Fibroblast of lung (primary cell): ENCODE data around the gene OST4. TPM values are rescaled to one million over a fixed set of nuclear protein-coding genes. Genes with fewer than 3 reads are reported as not detected.
"Not testable (repeated sequence)": the region's sequence is repeated elsewhere in the genome, so short reads cannot be mapped to it uniquely, and the experiment has no call there.

Experiments used
- DNase-seq, 2 donors: peaks; one replicate each; pipeline versions ENCODE4 v3.0.0 to v3.0.0-alpha.2; 2010; ENCODE audit warnings: low read depth in 2 of 2
- H2AFZ ChIP-seq: 2 replicates; pipeline ENCODE4 v1.5.1; 2012; ENCODE audit warnings: low read length, control low read depth, inconsistent platforms
- H3K27ac ChIP-seq: 2 replicates; pipeline ENCODE4 v1.5.1; 2011; ENCODE audit warnings: low read length, control low read depth; ENCODE audit not compliant: insufficient read depth
- H3K27me3 ChIP-seq: 2 replicates; pipeline ENCODE4 v1.5.1; 2011; ENCODE audit warnings: mild to moderate bottlenecking, low read length; ENCODE audit not compliant: control insufficient read depth, insufficient read depth
- H3K36me3 ChIP-seq: 2 replicates; pipeline ENCODE4 v1.5.1; 2011; ENCODE audit warnings: low read length; ENCODE audit not compliant: control insufficient read depth, insufficient read depth
- H3K4me1 ChIP-seq: 2 replicates; pipeline ENCODE4 v1.5.1; 2011; ENCODE audit warnings: low read length; ENCODE audit not compliant: control insufficient read depth, insufficient read depth; ENCODE audit errors: extremely low read depth
- H3K4me2 ChIP-seq: 2 replicates; pipeline ENCODE4 v1.5.1; 2011; ENCODE audit warnings: low read length, control low read depth; ENCODE audit not compliant: insufficient read depth; ENCODE audit errors: extremely low read depth
- H3K4me3 ChIP-seq, 4 experiments: fragments of 200-600 bp in 1 of 4; sonication (generic) in 1 of 4; replicated peaks in 1 of 4; 2 replicates each; pipeline ENCODE4 v1.5.1; 2011 to 2016; ENCODE audit warnings: low read length in 4 of 4, low read depth in 3 of 4, mild to moderate bottlenecking in 3 of 4, control low read depth in 2 of 4, inconsistent platforms in 1 of 4, mixed read lengths in 1 of 4; ENCODE audit not compliant: insufficient read depth in 1 of 4; ENCODE audit errors: control extremely low read depth in 1 of 4
- H3K79me2 ChIP-seq: 2 replicates; pipeline ENCODE4 v1.5.1; 2012; ENCODE audit warnings: mild to moderate bottlenecking, low read length, inconsistent platforms; ENCODE audit not compliant: control insufficient read depth, insufficient read depth
- H3K9ac ChIP-seq: 2 replicates; pipeline ENCODE4 v1.5.1; 2011; ENCODE audit warnings: mild to moderate bottlenecking, low read length, control low read depth; ENCODE audit not compliant: insufficient read depth
- H3K9me3 ChIP-seq: 2 replicates; pipeline ENCODE4 v1.5.1; 2012; ENCODE audit warnings: low read depth, low read length; ENCODE audit not compliant: control insufficient read depth, insufficient read depth
- H4K20me1 ChIP-seq: 2 replicates; pipeline ENCODE4 v1.5.1; 2011; ENCODE audit warnings: low read length; ENCODE audit not compliant: control insufficient read depth, insufficient read depth; ENCODE audit errors: extremely low read depth
- EZH2 ChIP-seq: IDR thresholded peaks from 2 replicates; pipeline ENCODE4 v1.5.1; 2012; ENCODE audit warnings: low read length, control low read depth, mild to moderate bottlenecking; ENCODE audit errors: missing control alignments
- polyA plus RNA-seq, 2 donors: library from polyadenylated mRNA; depleted of rRNA in 1 of 2; stranded (reverse) in 1 of 2; unstranded in 1 of 2; fragments of >200 nt; gene quantifications; 2 replicates each; pipeline ENCODE4 v1.2.1, GENCODE V29; 2011 to 2012; ENCODE audit warnings: missing spikeins in 1 of 2
- total RNA-seq: library from RNA; depleted of rRNA; stranded (reverse); fragments of >200 nt; gene quantifications from 2 replicates; pipeline ENCODE4 v1.2.1, GENCODE V29; 2014
- TF ChIP-seq, protein P1 (sequence below), 2 donors: IDR thresholded peaks in 1 of 2; conservative IDR thresholded peaks in 1 of 2; 1 replicate in 1 of 2; 2 replicates in 1 of 2; pipeline ENCODE4 v1.5.1; 2011 to 2012; ENCODE audit warnings: low read length in 2 of 2, control low read depth in 1 of 2, inconsistent platforms in 1 of 2, low read depth in 1 of 2, mild to moderate bottlenecking in 1 of 2

The OST4 gene
- total and polyA plus RNA-seq, 2 donors (not counting 1 experiment from before 2014, with no cell fraction given) = 479 to 1,054 TPM

DNA sequence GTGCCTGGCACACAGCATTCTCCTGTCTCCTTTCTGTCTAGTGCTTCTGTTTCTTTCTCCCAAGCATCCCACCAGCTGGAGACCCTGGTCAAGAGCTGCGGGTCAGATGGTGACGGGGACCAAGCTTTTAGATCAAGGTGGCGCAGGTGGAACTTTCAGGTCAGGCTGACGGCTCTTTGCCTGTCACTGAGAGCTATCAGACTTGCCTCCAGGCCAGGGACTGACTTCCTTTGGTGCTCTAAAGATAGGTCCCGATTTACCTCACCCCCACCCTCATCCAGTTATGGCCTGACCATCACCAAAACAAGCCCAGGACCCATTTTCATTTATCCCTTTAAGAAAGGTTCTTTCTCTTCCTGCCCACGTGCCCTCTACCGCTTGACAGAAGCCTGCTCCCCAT, 5.8 kb upstream of the OST4 start:
- H3K36me3 ChIP-seq = peaks cover 8% of the 10 kb centered on the region
- H3K4me3 ChIP-seq = no peak overlapping the region
- TF ChIP-seq, protein P1, sequence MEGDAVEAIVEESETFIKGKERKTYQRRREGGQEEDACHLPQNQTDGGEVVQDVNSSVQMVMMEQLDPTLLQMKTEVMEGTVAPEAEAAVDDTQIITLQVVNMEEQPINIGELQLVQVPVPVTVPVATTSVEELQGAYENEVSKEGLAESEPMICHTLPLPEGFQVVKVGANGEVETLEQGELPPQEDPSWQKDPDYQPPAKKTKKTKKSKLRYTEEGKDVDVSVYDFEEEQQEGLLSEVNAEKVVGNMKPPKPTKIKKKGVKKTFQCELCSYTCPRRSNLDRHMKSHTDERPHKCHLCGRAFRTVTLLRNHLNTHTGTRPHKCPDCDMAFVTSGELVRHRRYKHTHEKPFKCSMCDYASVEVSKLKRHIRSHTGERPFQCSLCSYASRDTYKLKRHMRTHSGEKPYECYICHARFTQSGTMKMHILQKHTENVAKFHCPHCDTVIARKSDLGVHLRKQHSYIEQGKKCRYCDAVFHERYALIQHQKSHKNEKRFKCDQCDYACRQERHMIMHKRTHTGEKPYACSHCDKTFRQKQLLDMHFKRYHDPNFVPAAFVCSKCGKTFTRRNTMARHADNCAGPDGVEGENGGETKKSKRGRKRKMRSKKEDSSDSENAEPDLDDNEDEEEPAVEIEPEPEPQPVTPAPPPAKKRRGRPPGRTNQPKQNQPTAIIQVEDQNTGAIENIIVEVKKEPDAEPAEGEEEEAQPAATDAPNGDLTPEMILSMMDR (conservative IDR thresholded peaks at IDR 0.05 in 1 of 2, IDR thresholded peaks at IDR 0.05 in 1 of 2; ENCODE audit: low read depth in 1 of 2, low read length in 2 of 2) = no peak
- no peak for TF ChIP-seq EZH2
- H2AFZ ChIP-seq = no peak overlapping the region
- H3K4me1 ChIP-seq = peaks cover 35% of the 10 kb centered on the region
- H3K9me3 ChIP-seq = no peaks in the 10 kb centered on the region
- no peaks in the 10 kb centered on the region for H4K20me1 ChIP-seq
- no peaks in the 10 kb centered on the region for H3K27me3 ChIP-seq
- DNase-seq = no peak
- no peak overlapping the region for H3K9ac ChIP-seq
- H3K4me2 ChIP-seq = no peak overlapping the region
- H3K27ac ChIP-seq = no peak overlapping the region
- H3K79me2 ChIP-seq = peaks cover 30% of the 10 kb centered on the region

DNA sequence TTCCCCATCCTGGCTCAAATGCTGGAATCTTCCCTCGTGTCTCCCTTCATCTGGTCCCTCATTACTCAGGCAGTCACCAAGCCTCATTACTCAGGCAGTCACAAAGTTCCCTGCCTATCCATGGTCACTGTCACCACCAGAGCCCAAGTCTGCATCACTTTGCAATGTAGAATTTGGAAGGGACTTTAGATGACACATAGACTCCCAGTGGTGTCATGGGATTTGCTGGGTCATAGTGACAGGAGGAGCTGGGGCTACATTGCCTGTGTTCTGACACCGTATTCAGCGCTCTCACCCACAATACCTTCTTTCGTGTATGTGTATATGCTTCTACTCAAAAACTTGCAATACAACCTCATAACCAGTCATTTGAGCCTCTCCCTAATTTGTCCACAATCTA, 4.9 kb upstream of the OST4 start:
- H4K20me1 ChIP-seq = no peaks in the 10 kb centered on the region
- H3K9ac ChIP-seq = no peak overlapping the region
- H2AFZ ChIP-seq = no peak overlapping the region
- no peak overlapping the region for H3K4me2 ChIP-seq
- H3K36me3 ChIP-seq = peaks cover 4% of the 10 kb centered on the region
- H3K27me3 ChIP-seq = no peaks in the 10 kb centered on the region
- no peaks in the 10 kb centered on the region for H3K9me3 ChIP-seq
- no peak overlapping the region for H3K4me3 ChIP-seq
- no peak for DNase-seq
- peaks cover 37% of the 10 kb centered on the region for H3K4me1 ChIP-seq
- H3K27ac ChIP-seq = no peak overlapping the region
- TF ChIP-seq EZH2 = no peak
- TF ChIP-seq, protein P1 (conservative IDR thresholded peaks at IDR 0.05 in 1 of 2, IDR thresholded peaks at IDR 0.05 in 1 of 2; ENCODE audit: low read depth in 1 of 2, low read length in 2 of 2) = no peak
- H3K79me2 ChIP-seq = peaks cover 26% of the 10 kb centered on the region

DNA sequence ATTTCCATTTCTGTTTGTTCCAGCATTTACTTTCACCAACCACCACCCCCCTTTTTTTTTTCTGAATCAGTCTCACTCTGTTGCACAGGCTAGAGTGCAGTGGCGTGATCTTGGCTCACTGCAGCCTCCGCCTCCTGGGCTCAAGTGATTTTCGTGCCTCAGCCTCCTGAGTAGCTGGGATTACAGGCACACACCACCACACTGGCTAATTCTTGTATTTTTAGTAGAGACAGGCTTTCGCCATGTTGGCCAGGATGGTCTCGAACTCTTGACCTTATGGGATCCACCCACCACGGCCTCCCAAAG, 4.1 kb upstream of the OST4 start:
- H3K27ac ChIP-seq, H3K4me3 ChIP-seq, H3K9ac ChIP-seq, H3K4me2 ChIP-seq, H3K9me3 ChIP-seq, H3K27me3 ChIP-seq, H2AFZ ChIP-seq, H4K20me1 ChIP-seq, DNase-seq, H3K36me3 ChIP-seq: not testable (repeated sequence)
- Histone ChIP-seq H3K4me1 (peaks cover 32% of the 10 kb centered on the region), H3K79me2 (peaks cover 29% of the 10 kb centered on the region)
